ENCODE results near the gene SH3GL1.

Gene SH3GL1

DNA sequence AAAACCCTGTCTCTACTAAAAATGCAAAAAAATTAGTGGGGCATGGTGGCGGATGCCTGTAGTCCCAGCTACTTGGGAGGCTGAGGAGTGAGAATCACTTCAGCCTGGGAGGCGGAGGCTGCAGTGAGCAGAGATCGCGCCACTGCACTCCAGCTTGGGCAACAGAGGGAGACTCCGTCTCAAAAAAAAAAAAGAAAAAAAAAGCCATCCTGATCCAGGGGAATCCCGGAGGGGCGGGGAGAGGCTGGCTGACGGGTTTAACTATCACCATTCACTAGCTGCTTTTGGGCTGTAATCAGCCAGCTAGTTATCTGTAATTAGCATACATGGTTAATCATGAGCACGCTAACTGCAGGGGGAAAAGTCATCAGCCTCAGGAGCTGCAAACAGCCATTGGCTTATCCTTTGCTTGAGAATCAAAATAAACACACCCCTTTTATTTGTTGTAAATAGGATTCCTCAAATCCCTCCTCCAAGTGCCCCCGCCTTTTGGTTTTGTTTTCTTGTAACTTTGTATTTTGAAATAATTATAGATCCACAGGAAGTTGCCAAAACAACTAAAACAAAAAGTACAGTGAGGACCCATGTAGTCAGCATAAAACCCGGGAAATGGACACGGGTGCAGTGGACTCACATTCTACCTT lies 86.4 kb downstream of the SH3GL1 start:
- Histone ChIP-seq H4K20me1 (ENCODE audit: insufficient read depth, low read length) (no peaks in the 10 kb centered on the region), H3K27me3 (ENCODE audit: insufficient read depth, low read length) (no peaks in the 10 kb centered on the region), H3K9me2 (ENCODE audit: low read depth, low read length) (no peaks in the 10 kb centered on the region), H3K9ac (ENCODE audit: low read length) (no peak overlapping the region), H3K4me1 (ENCODE audit: insufficient read depth, low read length, severe bottlenecking) (no peaks in the 10 kb centered on the region), H3K9me3 (ENCODE audit: low read length) (no peaks in the 10 kb centered on the region), H3K27ac (ENCODE audit: low read depth, low read length, poor library complexity, severe bottlenecking) (no peak overlapping the region), H3K36me3 (ENCODE audit: insufficient read depth, low read length) (peaks cover 7% of the 10 kb centered on the region; the same call in 1 of the 2 replicates), H3K4me3 (ENCODE audit: low read depth, low read length, poor library complexity, severe bottlenecking) (no peak overlapping the region), H3K79me2 (ENCODE audit: insufficient read depth, low read length) (no peaks in the 10 kb centered on the region), H2AFZ (ENCODE audit: low read length) (no peak overlapping the region), H3F3A (ENCODE audit: insufficient read depth, low read length) (no peaks in the 10 kb centered on the region), H3K4me2 (ENCODE audit: low read length) (no peak overlapping the region)
- TF ChIP-seq EZH2 (IDR thresholded peaks at IDR 0.05; ENCODE audit: borderline replicate concordance, low read length): no peak
- TF ChIP-seq, protein P1, sequence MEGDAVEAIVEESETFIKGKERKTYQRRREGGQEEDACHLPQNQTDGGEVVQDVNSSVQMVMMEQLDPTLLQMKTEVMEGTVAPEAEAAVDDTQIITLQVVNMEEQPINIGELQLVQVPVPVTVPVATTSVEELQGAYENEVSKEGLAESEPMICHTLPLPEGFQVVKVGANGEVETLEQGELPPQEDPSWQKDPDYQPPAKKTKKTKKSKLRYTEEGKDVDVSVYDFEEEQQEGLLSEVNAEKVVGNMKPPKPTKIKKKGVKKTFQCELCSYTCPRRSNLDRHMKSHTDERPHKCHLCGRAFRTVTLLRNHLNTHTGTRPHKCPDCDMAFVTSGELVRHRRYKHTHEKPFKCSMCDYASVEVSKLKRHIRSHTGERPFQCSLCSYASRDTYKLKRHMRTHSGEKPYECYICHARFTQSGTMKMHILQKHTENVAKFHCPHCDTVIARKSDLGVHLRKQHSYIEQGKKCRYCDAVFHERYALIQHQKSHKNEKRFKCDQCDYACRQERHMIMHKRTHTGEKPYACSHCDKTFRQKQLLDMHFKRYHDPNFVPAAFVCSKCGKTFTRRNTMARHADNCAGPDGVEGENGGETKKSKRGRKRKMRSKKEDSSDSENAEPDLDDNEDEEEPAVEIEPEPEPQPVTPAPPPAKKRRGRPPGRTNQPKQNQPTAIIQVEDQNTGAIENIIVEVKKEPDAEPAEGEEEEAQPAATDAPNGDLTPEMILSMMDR (IDR thresholded peaks at IDR 0.05; ENCODE audit: low read length): no peak
